NT2/D1 (cell line): ENCODE results near the gene IL17C.

ENCODE experiments used
- SUZ12 ChIP-seq: IDR thresholded peaks from 2 replicates; pipeline ENCODE4 v1.6.1; 2011; ENCODE audit not compliant: insufficient read length, insufficient read depth; ENCODE audit errors: extremely low read depth
- YY1 ChIP-seq: IDR thresholded peaks from 2 replicates; pipeline ENCODE4 v1.6.1; 2011; ENCODE audit not compliant: insufficient read length, insufficient read depth
- ZNF274 ChIP-seq: IDR thresholded peaks from 2 replicates; pipeline ENCODE4 v1.6.1; 2011; ENCODE audit warnings: mild to moderate bottlenecking, low read depth, low read length

GRCh38 chr16:88638323-88639230 lies at the start of gene IL17C:
- TF ChIP-seq SUZ12 (no peak), YY1 (no peak), ZNF274 (no peak)
